VCaP (cell line): Measurements from ENCODE around the gene CCDC192.

Experiments
- H3K27ac ChIP-seq: fragments of 450-650 bp; 2 replicates; pipeline ENCODE4 v1.5.1; 2017
- TF ChIP-seq, protein P1 (sequence below): fragments of 450-650 bp; conservative IDR thresholded peaks from 2 replicates; pipeline ENCODE4 v1.5.1; 2017; ENCODE audit warnings: mild to moderate bottlenecking, moderate library complexity

Gene CCDC192

GRCh38 chr5:127702926-127703561, at the start of gene CCDC192:
Gene CCDC192, plus strand, starts transcription at chr5:127703391. Its CDS starts 55 bp downstream, at chr5:127703446.
- H3K27ac ChIP-seq, result no peak within 1 kb of the TSS; the same call in 1 of the 2 replicates
- TF ChIP-seq, protein P1, sequence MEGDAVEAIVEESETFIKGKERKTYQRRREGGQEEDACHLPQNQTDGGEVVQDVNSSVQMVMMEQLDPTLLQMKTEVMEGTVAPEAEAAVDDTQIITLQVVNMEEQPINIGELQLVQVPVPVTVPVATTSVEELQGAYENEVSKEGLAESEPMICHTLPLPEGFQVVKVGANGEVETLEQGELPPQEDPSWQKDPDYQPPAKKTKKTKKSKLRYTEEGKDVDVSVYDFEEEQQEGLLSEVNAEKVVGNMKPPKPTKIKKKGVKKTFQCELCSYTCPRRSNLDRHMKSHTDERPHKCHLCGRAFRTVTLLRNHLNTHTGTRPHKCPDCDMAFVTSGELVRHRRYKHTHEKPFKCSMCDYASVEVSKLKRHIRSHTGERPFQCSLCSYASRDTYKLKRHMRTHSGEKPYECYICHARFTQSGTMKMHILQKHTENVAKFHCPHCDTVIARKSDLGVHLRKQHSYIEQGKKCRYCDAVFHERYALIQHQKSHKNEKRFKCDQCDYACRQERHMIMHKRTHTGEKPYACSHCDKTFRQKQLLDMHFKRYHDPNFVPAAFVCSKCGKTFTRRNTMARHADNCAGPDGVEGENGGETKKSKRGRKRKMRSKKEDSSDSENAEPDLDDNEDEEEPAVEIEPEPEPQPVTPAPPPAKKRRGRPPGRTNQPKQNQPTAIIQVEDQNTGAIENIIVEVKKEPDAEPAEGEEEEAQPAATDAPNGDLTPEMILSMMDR, result no peak

- TF ChIP-seq, protein P1, result no peak
- H3K27ac ChIP-seq, result no peak overlapping the region
Measured at GRCh38 chr5:127656825-127657224, 46.4 kb upstream of the CCDC192 start.

DNA sequence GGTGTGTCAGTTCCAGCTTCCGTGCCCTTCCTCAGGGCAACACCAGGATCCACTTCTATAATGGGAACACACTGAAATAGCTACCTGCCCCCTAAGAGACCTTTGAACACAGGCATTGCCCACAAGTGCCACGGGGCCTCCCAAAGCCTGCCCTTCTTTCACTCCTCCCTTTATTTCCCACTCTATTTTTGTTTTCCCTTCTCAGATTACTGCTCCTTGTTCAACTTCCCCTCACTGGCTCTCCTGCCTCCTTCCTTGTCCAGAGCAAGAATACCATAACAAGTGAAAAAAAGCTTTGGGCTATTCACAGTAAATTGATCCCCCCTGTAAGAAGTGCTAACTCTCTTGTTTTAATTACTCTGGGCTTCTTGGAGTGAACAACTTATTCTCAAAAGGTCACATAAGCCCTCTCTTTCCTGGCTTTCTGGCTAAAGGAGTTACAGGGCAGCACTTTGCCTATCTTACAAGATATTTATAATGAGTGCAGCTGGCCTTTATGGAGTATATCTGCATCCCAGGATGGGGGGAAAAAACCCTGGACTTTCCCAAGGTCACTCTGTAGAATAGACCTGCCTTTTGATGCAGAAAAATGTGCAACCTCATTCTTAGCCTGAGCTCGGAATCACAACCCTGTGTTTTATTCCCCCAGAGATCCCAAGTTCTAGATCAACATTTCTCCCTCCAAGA, 43.0 kb upstream of the CCDC192 start:
- TF ChIP-seq, protein P1, result no peak
- H3K27ac ChIP-seq, result no peak overlapping the region; the same call in 1 of the 2 replicates

DNA sequence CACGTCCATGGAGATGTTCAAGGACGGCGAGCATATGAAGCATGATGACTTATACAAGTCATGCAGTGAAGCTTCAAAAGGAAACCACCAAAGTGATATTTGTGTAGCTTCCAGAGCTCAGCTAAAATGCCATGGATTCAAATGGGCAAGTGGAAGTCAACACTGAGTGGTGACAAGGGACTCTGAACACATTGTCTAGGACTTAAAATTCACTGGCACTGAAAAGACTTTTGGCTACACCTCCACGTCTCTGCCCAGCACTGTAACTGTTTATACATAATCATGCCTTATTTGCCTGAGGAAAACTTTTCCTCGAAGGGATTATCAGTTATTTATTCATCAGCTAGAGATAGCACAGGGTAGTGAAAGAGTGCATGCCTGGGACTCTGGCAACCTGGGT, 39.1 kb upstream of the CCDC192 start:
- TF ChIP-seq, protein P1, result no peak
- H3K27ac ChIP-seq, result peak overlapping the region; percentile 46; the same call in 1 of the 2 replicates

DNA sequence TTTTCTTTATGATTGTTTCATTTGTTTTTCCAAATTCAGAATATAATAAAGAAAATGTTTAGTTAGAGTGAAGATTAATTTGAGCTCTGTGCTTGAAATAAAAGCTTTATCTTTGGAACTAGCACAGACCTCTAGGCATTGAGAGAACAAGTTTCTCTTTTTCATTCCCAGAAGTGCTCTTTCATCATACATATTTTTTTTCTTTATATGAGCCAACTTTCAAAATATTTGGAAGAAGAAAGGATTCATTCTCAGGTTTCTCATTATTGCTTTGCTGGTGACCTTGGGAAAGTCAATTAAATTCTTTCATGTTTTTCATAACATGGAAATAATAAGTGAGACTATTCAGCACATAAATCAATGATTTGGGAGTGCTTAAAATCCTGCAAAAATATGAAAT, 37.5 kb upstream of the CCDC192 start:
- H3K27ac ChIP-seq, result no peak overlapping the region
- TF ChIP-seq, protein P1, result no peak

DNA sequence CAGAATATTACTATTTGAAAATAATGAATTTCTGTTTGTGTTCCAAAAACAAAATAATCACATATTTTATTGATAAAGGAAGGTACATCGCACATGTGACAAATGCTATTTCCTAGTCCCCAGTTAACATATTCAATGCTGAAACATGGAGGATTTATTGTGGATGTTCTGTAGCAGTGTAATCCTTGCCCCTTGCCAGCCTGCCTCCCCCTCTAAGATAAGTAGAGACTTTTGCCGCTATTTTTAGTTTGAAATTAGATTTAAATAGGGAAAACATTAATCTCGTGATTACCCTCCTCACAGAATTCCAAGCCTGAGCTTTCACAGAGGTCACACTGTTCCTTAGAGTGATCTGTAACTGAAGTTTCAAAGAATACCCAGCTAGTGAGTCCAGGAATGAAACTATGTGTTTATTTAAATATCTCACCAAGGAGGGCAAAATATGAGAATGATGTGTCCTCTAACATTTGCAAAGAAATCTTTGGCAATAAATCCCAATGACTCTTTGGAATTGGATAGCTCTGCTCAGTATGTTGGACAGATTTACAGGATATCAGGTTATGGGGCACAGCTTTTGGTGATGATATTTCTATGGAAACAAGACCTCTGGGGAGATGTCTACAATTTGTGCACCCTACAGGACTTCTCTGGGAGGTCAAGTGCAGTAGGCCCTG, 37.0 kb upstream of the CCDC192 start:
- no peak overlapping the region; the same call in 1 of the 2 replicates for H3K27ac ChIP-seq
- TF ChIP-seq, protein P1, result no peak

- peak overlapping the region; percentile 70 for H3K27ac ChIP-seq
Measured at GRCh38 chr5:127667926-127668325, 35.3 kb upstream of the CCDC192 start.

More at GRCh38 chr5:127667926-127668325, 35.3 kb upstream of the CCDC192 start:
- TF ChIP-seq, protein P1, result no peak
